Colonic mucosa (tissue), 4 donors: ENCODE data around the gene BMP7. TPM values are rescaled to one million over a fixed set of nuclear protein-coding genes. Genes with fewer than 3 reads are reported as not detected.
"Not testable (repeated sequence)": the region's sequence is repeated elsewhere in the genome, so short reads cannot be mapped to it uniquely, and the experiment has no call there.

ENCODE experiments used
- DNase-seq: peaks from one replicate; pipeline ENCODE4 v3.0.0-alpha.2; 2020
- H3K27ac ChIP-seq: fragments of 200-600 bp; one replicate; pipeline ENCODE4 v1.8.0; 2021
- H3K27me3 ChIP-seq: fragments of 200-600 bp; one replicate; pipeline ENCODE4 v1.8.0; 2021
- H3K36me3 ChIP-seq: fragments of 200-600 bp; one replicate; pipeline ENCODE4 v1.8.0; 2021
- H3K4me1 ChIP-seq: fragments of 200-600 bp; one replicate; pipeline ENCODE4 v1.8.0; 2021; ENCODE audit warnings: mild to moderate bottlenecking
- H3K4me3 ChIP-seq: fragments of 200-600 bp; one replicate; pipeline ENCODE4 v1.8.0; 2021
- H3K9ac ChIP-seq, 2 donors: one replicate each; pipeline ENCODE4 v1.7.0; 2013; ENCODE audit warnings: control low read depth in 2 of 2, low read depth in 2 of 2, low read length in 2 of 2
- H3K9me3 ChIP-seq: fragments of 200-600 bp; one replicate; pipeline ENCODE4 v1.8.0; 2021
- CTCF ChIP-seq: fragments of 200-600 bp; IDR thresholded peaks from one replicate; pipeline ENCODE4 v1.8.0; 2022; ENCODE audit warnings: antibody characterized with exemption, mild to moderate bottlenecking
- intact Hi-C: fragments of 100-400 bp; cut with DNase I; formaldehyde crosslinking; loops from one replicate; pipeline ENCODE4 v1.14.1; 2022
- total RNA-seq, 2 donors: library from RNA; stranded (reverse); fragmentation: NEBNext Ultra II Directional in 1 of 2; extraction: Animal tissue kit (Norgen Biotek cat#: 25700) in 1 of 2; gene quantifications; one replicate each; pipeline ENCODE4 v1.2.1, GENCODE V29; 2021
- donor health status: healthy.
- donor health status: DM: no; HTN: no; CAD: no.
- donor health status: DM: no; HTN: no; CAD: no.

The BMP7 gene
- total RNA-seq, 2 donors from 2014 or later = 1.3 to 3.2 TPM

- no peak overlapping the region for H3K4me3 ChIP-seq
- no peak for TF ChIP-seq CTCF
- no peak for DNase-seq
- no peaks in the 10 kb centered on the region for H3K36me3 ChIP-seq
- intact Hi-C loops = no loop called here
- no peaks in the 10 kb centered on the region for H3K27me3 ChIP-seq
- no peak overlapping the region for H3K27ac ChIP-seq
- H3K9me3 ChIP-seq = no peaks in the 10 kb centered on the region
- no peaks in the 10 kb centered on the region for H3K4me1 ChIP-seq
- no peak overlapping the region for H3K9ac ChIP-seq
These were observed 25.0 kb downstream of the BMP7 start for GRCh38 chr20:57241363-57241991.

GRCh38 chr20:57240581-57241362 is 25.7 kb downstream of the BMP7 start:
- intact Hi-C loops = no loop called here
- TF ChIP-seq CTCF = no peak
- no peak overlapping the region for H3K9ac ChIP-seq

GRCh38 chr20:57239725-57240124 is 26.7 kb downstream of the BMP7 start:
- DNase-seq, H3K27me3 ChIP-seq, intact Hi-C loops, H3K36me3 ChIP-seq, H3K27ac ChIP-seq, H3K9ac ChIP-seq, H3K4me1 ChIP-seq, H3K4me3 ChIP-seq, H3K9me3 ChIP-seq: not testable (repeated sequence)

More at GRCh38 chr20:57240581-57241362, 25.7 kb downstream of the BMP7 start:
- Histone ChIP-seq H3K36me3 (no peaks in the 10 kb centered on the region), H3K27me3 (no peaks in the 10 kb centered on the region), H3K4me1 (no peaks in the 10 kb centered on the region), H3K27ac (no peak overlapping the region), H3K9me3 (no peaks in the 10 kb centered on the region), H3K4me3 (no peak overlapping the region)
- DNase-seq = no peak

GRCh38 chr20:57239324-57239723 is 27.1 kb downstream of the BMP7 start:
- intact Hi-C loops, H3K27me3 ChIP-seq, H3K27ac ChIP-seq, DNase-seq, H3K9me3 ChIP-seq, H3K4me1 ChIP-seq, H3K9ac ChIP-seq, H3K4me3 ChIP-seq, H3K36me3 ChIP-seq: not testable (repeated sequence)

- H3K36me3 ChIP-seq = no peaks in the 10 kb centered on the region
- no peak overlapping the region for H3K4me3 ChIP-seq
- H3K4me1 ChIP-seq = no peaks in the 10 kb centered on the region
- no peak overlapping the region for H3K27ac ChIP-seq
- H3K9me3 ChIP-seq = no peaks in the 10 kb centered on the region
- no peak for TF ChIP-seq CTCF
- intact Hi-C loops = no loop called here
- DNase-seq = no peak
- no peak overlapping the region for H3K9ac ChIP-seq
- H3K27me3 ChIP-seq = no peaks in the 10 kb centered on the region
These were observed 28.4 kb downstream of the BMP7 start for GRCh38 chr20:57238089-57238488.

- Histone ChIP-seq H3K9ac (no peak overlapping the region), H3K27me3 (no peaks in the 10 kb centered on the region), H3K27ac (no peak overlapping the region), H3K4me1 (no peaks in the 10 kb centered on the region), H3K36me3 (no peaks in the 10 kb centered on the region), H3K4me3 (no peak overlapping the region), H3K9me3 (no peaks in the 10 kb centered on the region)
- no peak for TF ChIP-seq CTCF
- intact Hi-C loops = no loop called here
- DNase-seq = no peak
These were observed 28.9 kb downstream of the BMP7 start for GRCh38 chr20:57237585-57237953.
